Left lung (tissue), 10 donors: ENCODE data around the gene GJC1. TPM values are rescaled to one million over a fixed set of nuclear protein-coding genes. Genes with fewer than 3 reads are reported as not detected.

Experiments used
- ATAC-seq: fragments of 200-7000 bp; cut with Tn5 transposase; one replicate; pipeline ENCODE4 v1.9.1; 2020; ENCODE audit warnings: moderate library complexity
- DNase-seq, 4 donors: peaks; one replicate each; pipeline ENCODE4 v3.0.0-alpha.2; 2013 to 2020
- H3K27ac ChIP-seq, 2 donors: fragments of 200-600 bp; sonication (generic) in 1 of 2; one replicate each; pipeline versions ENCODE4 v1.5.0 to v1.8.0; 2020 to 2021
- H3K27me3 ChIP-seq, 2 donors: fragments of 200-600 bp; sonication (generic) in 1 of 2; one replicate each; pipeline versions ENCODE4 v1.5.0 to v1.8.0; 2020 to 2021
- H3K36me3 ChIP-seq, 2 donors: fragments of 200-600 bp; sonication (generic) in 1 of 2; one replicate each; pipeline versions ENCODE4 v1.5.0 to v1.8.0; 2020 to 2021
- H3K4me1 ChIP-seq, 2 donors: fragments of 200-600 bp; one replicate each; pipeline ENCODE4 v1.8.0; 2021
- H3K4me3 ChIP-seq, 2 donors: fragments of 200-600 bp; sonication (generic) in 1 of 2; one replicate each; pipeline versions ENCODE4 v1.5.0 to v1.8.0; 2020 to 2021; ENCODE audit warnings: mild to moderate bottlenecking in 1 of 2
- H3K9me3 ChIP-seq, 2 donors: fragments of 200-600 bp; sonication (generic) in 1 of 2; one replicate each; pipeline versions ENCODE4 v1.5.0 to v1.8.0; 2020 to 2021
- intact Hi-C, 2 donors: fragments of 100-400 bp; cut with DNase I; formaldehyde crosslinking; loops; one replicate each; pipeline versions ENCODE4 v1.11.2 to v1.14.2; 2022
- polyA plus RNA-seq, 6 donors: library from polyadenylated mRNA; unstranded; fragments of 120-200 nt; gene quantifications; one replicate each; pipeline ENCODE4 v1.2.1, GENCODE V29; 2013; ENCODE audit not compliant: insufficient read length in 6 of 6
- total RNA-seq, 2 donors: library from RNA; stranded (reverse); fragmentation: NEBNext Ultra II Directional; extraction: Animal tissue kit (Norgen Biotek cat#: 25700); gene quantifications; one replicate each; pipeline ENCODE4 v1.2.1, GENCODE V29; 2021
- TF ChIP-seq, protein P1 (sequence below), 2 donors: fragments of 200-600 bp; sonication (generic) in 1 of 2; IDR thresholded peaks; one replicate each; pipeline versions ENCODE4 v1.5.0 to v1.8.0; 2021; ENCODE audit warnings: antibody characterized with exemption in 2 of 2
- donor health status: DM: no; HTN: yes; CAD: no.
- donor health status: DM: no; HTN: no; CAD: no.

Gene GJC1
- total and polyA plus RNA-seq, 8 donors, result 17.3 to 52.9 (median 46.2) TPM

DNA sequence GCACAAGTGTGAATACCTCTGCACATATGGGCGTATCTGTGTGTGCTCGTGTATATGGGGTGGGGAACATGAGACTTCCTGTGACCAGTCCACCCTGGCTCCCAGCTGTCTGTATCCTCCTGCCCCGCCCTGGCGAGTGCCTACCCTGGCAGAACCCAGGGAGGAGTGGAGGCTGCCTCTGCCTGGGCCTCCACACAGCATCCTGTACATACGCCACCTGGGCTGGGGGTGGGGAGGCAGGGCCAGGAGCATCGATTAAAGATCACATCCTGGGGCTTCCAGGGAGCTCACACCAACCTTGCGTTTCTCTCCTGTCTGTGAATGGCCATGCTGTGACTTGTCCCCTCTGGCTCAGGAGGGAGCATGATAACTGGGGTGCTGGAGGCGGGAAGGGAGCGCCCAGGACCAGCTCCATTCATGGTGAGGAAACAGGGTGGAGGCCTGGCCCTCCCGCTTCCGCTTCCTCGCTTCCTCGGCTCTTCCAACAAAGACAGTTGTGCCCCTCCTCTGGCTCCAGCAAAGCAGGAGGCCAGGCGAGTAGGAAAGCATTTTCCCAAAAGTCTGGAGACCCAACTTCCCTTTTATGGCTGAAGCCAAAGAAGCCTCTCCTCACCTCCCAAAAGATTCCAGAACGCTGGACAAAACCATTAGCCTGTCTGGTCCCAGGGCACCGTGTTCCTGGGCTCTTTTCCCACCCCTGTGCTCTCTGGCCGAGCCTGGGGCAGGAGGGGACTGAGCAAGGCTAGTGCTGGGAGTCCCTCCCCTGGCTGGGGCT is 48.3 kb downstream of the GJC1 start:
- intact Hi-C loops, result no loop called here
- H3K27ac ChIP-seq, result peak overlapping the region; percentile 56 to 76
- TF ChIP-seq, protein P1, sequence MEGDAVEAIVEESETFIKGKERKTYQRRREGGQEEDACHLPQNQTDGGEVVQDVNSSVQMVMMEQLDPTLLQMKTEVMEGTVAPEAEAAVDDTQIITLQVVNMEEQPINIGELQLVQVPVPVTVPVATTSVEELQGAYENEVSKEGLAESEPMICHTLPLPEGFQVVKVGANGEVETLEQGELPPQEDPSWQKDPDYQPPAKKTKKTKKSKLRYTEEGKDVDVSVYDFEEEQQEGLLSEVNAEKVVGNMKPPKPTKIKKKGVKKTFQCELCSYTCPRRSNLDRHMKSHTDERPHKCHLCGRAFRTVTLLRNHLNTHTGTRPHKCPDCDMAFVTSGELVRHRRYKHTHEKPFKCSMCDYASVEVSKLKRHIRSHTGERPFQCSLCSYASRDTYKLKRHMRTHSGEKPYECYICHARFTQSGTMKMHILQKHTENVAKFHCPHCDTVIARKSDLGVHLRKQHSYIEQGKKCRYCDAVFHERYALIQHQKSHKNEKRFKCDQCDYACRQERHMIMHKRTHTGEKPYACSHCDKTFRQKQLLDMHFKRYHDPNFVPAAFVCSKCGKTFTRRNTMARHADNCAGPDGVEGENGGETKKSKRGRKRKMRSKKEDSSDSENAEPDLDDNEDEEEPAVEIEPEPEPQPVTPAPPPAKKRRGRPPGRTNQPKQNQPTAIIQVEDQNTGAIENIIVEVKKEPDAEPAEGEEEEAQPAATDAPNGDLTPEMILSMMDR (IDR thresholded peaks at IDR 0.05), result no peak
- no peak for ATAC-seq
- no peaks in the 10 kb centered on the region for H3K36me3 ChIP-seq
- H3K4me1 ChIP-seq, result peaks cover 9 to 23% of the 10 kb centered on the region in 2 donors
- peaks cover 0 to 29% of the 10 kb centered on the region in 2 donors for H3K27me3 ChIP-seq
- H3K9me3 ChIP-seq, result no peaks in the 10 kb centered on the region
- DNase-seq, result no peak
- H3K4me3 ChIP-seq, result no peak overlapping the region

DNA sequence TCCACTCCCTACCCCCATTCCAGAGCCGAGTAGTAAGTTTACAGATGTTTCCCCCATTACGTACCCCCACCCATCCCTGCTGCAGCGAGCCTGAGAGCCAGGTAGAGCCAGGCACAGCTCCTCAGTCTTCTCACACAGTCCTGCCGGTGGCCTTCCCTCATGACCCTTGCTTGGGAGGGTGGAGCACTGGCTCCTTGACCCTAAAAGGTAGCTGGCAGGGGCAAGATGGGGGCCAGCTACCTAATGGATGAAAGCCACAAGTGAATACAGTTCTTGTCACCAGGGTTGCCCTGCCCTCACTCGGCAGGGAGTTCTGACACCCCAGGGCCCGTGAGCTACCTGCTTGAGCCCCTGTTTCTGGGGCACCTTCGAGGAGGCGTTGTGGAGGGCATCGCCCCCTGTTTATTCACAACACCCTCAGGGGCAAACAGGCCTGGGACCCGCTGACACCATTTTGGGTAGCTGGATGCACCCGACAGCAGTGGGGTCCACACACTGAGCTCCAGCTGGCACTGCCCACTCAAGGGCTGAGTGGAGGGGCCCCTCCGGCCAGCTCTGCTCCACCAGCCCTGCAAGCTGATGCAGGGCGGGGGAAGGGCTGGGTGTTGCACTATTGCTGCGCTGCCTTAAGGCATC is 49.1 kb downstream of the GJC1 start:
- H3K9me3 ChIP-seq, result no peaks in the 10 kb centered on the region
- H3K4me3 ChIP-seq, result no peak overlapping the region
- H3K27ac ChIP-seq, result peak overlapping the region in 1 of 2 donors; percentile 76
- peaks cover 0 to 37% of the 10 kb centered on the region in 2 donors for H3K27me3 ChIP-seq
- TF ChIP-seq, protein P1 (IDR thresholded peaks at IDR 0.05), result no peak
- peaks cover 4 to 22% of the 10 kb centered on the region in 2 donors for H3K4me1 ChIP-seq
- ATAC-seq (no peak), DNase-seq (no peak)
- no peaks in the 10 kb centered on the region for H3K36me3 ChIP-seq
- intact Hi-C loops, result no loop called here

DNA sequence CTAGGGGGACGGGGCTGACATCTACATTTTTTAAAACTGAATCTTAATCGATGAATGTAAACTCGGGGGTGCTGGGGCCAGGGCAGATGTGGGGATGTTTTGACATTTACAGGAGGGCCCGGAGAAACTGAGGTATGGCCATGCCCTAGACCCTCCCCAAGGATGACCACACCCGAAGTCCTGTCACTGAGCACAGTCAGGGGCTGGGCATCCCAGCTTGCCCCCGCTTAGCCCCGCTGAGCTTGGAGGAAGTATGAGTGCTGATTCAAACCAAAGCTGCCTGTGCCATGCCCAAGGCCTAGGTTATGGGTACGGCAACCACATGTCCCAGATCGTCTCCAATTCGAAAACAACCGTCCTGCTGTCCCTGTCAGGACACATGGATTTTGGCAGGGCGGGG is 49.9 kb downstream of the GJC1 start:
- Histone ChIP-seq H3K36me3 (no peaks in the 10 kb centered on the region), H3K4me1 (peaks cover 5 to 29% of the 10 kb centered on the region in 2 donors), H3K27me3 (peaks cover 0 to 37% of the 10 kb centered on the region in 2 donors), H3K9me3 (no peaks in the 10 kb centered on the region), H3K4me3 (no peak overlapping the region), H3K27ac (no peak overlapping the region)
- intact Hi-C loops, result no loop called here
- TF ChIP-seq, protein P1 (IDR thresholded peaks at IDR 0.05), result no peak
- DNase-seq (no peak), ATAC-seq (no peak)

DNA sequence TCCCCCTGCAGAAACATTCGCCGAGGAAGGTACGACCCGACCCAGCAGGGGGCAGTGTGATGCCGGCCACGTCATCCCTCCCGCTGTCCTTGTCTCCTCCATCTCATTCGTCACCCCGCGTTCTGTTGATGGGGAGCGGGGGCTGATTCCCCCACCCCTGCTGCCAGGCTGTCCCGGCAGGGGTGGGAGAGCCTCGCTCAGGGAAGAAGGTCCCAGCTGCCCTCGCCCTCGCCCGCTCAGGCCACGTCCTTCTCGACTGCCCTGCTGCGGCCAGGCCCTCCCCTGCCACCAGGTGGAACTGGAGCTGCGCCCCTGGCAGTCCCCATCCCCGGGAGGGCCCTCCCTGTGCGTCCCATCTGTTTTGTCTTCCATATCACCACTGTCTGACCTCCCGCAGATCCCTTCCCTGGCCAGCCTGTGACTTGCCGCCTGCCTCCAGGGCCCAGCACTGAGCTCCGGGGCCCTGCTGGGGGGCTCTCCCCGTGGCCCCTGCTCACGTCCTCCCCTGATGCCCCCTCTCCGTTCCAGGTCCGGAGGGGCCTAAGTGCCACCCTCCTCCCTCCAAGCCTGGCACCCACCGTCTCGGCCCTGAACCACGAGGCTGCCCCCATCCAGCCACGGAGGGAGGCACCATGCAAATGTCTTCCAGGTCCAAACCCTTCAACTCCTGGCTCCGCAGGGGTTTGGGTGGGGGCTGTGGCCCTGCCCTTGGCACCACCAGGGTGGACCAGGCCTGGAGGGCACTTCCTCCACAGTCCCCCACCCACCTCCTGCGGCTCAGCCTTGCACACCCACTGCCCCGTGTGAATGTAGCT is 50.7 kb downstream of the GJC1 start:
- Histone ChIP-seq H3K4me3 (peak overlapping the region; percentile 7 to 23), H3K27ac (no peak overlapping the region), H3K27me3 (peaks cover 0 to 38% of the 10 kb centered on the region in 2 donors), H3K36me3 (no peaks in the 10 kb centered on the region), H3K4me1 (peaks cover 8 to 36% of the 10 kb centered on the region in 2 donors), H3K9me3 (no peaks in the 10 kb centered on the region)
- intact Hi-C loops, result loop anchor here (5.0 to 10.0 kb wide), 3 partner anchors 85 to 235 kb away; no protein-coding TSS in a partner anchor
- ATAC-seq (peak; percentile 45), DNase-seq (peak; percentile 77 to 92 (median 84))
- TF ChIP-seq, protein P1 (IDR thresholded peaks at IDR 0.05), result peak; percentile 85 to 86
